Activated CD8-positive, alpha-beta memory T cell treated with anti-CD3 and anti-CD28 coated beads for 48 hours (primary cell): ENCODE measurements around the gene ATP13A4.

Experiments used
- DNase-seq, 3 experiments: peaks; one replicate each; pipeline ENCODE4 v3.0.0-alpha.2; 2020; ENCODE audit warnings: low read depth in 2 of 3, low spot score in 2 of 3

ATP13A4 gene

DNA sequence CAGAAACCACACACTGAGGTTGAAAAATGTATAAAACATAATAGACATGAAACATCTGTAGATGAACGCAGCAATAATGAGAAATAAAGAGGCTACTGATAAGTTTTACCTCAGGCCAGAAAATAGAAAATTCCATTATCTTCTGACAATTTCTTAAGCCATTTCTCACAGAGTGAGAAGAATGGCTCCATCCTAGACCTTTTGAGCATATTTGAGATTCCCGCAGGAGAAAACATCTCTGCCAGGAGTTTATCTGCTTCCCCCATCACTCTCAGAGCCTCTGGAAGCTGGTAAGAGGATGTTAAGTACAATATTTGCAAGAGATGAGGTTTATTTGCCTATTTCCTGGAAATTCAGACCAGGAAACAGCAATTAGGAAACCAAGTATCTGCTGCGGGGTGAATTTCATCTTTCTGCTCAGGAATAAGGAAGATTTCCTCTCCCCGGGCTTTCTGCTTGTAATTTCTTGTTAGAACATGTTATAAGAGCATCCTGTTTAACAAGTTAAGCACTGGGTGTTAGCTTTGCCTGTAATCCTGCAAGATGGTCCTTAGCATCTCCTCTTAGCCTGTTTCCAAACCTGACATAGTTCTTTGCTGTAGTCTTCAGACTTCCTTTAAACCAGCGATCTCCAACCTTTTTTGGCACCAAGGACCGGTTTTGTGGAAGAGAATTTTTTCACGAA is 54.8 kb downstream of the ATP13A4 start:
- DNase-seq = no peak

DNA sequence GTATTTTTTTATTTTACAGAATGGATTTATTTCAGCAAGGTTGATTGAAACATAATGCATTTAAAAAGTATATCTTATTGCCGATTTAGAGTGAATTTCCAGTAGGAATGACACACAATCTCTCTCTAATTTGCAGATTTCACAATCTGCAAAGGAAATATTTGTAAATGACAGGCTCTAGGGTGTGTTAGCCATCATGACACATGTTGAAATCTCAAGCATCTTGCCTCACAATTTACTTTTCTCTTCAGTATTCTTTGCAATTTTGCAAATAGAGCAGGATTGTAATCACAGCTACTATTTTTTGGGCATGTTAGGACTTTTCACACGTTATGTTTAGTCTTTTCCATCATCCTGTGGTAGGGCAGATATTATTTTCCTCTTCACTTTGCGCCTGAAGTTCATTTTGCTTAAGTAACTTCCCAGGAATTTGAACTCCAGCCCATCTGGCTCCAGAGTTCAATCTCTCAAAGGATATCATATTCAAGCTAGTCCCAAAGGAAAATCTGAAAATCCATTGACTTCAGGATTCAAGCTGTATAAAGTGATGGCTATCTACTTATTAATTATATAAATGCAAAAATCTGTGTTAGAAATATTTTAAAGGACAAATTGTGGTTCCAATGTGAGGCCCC is 55.4 kb downstream of the ATP13A4 start:
- no peak for DNase-seq

DNA sequence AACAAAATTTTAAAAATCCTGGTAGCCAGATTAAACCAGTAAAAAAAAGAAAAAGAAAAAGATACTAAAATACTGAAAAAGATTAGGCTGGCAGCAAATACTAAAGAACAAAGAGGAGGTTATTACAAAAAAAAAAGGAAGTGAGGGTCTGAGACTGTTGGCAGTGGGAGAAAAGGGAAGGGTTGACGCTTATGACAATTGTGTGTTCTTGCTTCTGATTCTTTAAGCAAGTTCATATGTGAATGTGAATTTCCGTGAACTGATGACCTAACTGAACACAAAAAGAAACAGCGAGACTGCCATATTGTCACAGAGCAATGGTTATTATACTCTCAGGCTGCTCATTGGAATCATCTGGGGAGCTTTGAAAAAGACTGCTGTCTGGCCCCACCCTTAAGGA is 56.5 kb downstream of the ATP13A4 start:
- DNase-seq = no peak

DNA sequence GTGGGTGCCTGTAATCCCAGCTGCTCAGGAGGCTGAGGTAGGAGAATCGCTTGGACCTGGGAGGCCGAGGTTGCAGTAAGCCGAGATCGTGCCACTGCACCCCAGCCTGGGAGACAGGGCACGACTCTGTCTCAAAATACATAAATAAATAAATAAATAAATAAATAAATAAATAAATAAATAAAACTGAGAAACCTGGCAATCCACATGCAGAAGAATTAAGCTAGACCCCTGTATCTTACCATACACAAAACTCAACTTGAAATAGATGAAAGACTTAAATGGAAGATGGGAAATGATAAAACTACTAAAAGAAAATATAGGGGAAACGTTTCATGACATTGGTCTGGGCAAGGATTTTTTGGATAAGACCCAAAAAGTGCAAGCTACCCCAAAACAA is 58.0 kb downstream of the ATP13A4 start:
- DNase-seq = no peak

GRCh38 chr3:193491026-193491425 is 63.7 kb downstream of the ATP13A4 start:
- no peak for DNase-seq

- DNase-seq = no peak
Measured at GRCh38 chr3:193490580-193490979, 64.1 kb downstream of the ATP13A4 start.

DNA sequence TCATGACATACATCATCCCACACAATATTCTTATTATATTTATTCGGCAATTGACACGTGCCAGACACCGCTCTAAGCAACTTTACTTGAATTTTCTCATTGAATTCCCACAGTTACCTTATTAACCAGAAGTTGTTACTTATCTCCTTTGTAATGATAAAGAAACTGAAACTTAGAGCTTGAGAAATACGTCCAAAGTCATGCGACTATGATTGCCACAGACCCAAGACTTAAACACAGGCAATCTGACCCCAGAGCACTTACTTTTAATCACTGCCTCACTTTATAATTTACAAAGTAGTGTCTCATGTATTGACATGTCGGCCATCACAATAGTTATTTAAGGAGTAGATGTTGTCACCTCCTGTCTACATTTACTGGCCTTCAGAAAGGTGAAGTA is 64.7 kb downstream of the ATP13A4 start:
- no peak for DNase-seq

- no peak for DNase-seq
Measured at GRCh38 chr3:193488741-193489140, 66.0 kb downstream of the ATP13A4 start.

GRCh38 chr3:193483988-193484539 is 70.6 kb downstream of the ATP13A4 start:
- no peak for DNase-seq

- no peak for DNase-seq
Measured at GRCh38 chr3:193481436-193481835, 73.3 kb downstream of the ATP13A4 start.

DNA sequence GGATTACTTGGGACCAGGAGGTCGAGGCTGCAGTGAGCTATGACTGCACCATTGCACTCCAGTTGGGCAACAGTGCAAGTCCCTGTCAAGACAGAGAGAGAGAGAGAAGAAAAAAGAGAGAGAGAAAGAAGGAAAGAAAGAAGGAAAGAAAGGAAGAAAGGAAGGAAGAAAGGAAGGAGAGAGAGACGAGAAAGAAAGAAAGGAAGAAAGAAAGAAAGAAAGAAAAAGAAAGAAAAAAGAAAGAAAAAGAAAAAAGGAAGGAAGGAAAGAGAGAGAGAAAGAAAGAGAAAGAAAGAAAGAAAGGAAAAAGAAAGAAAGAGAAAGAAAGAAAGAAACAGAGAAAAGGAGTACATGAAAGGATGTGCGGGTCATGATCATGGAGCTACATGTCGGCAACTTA is 80.2 kb downstream of the ATP13A4 start:
- DNase-seq = no peak

GRCh38 chr3:193470710-193471109 is 84.0 kb downstream of the ATP13A4 start:
- DNase-seq = no peak

GRCh38 chr3:193465992-193466608 is 88.6 kb downstream of the ATP13A4 start:
- no peak for DNase-seq

- DNase-seq = no peak
Measured at GRCh38 chr3:193464889-193465288, 89.8 kb downstream of the ATP13A4 start.

DNA sequence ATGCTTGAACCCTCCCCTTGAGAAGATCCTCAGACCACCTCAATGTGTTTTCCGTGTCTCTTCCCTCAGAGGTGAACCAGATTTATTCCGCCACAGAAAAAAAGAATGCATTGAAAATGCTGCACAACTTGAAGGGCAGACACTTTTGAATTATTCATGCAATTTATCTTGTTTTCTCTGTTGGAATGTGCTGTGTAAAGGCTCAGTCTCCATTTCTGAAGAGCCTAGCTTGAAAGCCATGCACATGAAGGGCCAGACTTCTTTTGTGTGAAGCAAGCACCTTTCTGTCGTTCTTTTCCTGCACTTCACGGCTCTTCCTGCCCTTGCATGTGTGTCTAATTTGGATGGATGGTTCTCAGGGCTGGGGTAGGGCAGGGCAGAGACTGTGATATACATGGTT is 97.2 kb downstream of the ATP13A4 start:
- no peak for DNase-seq

DNA sequence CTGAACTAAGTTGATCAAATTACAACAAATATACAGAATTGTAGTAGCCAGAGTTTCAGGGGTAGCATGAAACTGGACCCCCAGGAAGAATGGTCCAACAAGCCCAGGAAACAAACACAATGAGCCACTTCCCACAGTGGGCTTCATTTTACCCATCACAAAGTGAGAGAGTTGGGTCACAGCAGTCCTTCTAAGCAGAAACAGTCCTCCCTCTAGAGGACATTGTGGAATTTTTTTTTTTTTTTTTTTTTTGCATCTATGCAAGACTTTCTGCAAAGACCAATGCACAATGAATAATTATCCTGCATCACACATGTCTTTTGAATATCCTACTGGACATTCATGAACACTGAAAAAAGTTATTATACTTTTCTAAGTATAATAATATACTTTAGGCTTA is 102.4 kb downstream of the ATP13A4 start:
- no peak for DNase-seq

- no peak for DNase-seq
Measured at GRCh38 chr3:193451902-193452301, 102.8 kb downstream of the ATP13A4 start.

- DNase-seq = no peak
Measured at GRCh38 chr3:193446965-193447602, 107.6 kb downstream of the ATP13A4 start.

- DNase-seq = no peak
Measured at GRCh38 chr3:193439423-193439822, 115.3 kb downstream of the ATP13A4 start.

GRCh38 chr3:193418576-193419373 is 135.9 kb downstream of the ATP13A4 start:
- no peak for DNase-seq

DNA sequence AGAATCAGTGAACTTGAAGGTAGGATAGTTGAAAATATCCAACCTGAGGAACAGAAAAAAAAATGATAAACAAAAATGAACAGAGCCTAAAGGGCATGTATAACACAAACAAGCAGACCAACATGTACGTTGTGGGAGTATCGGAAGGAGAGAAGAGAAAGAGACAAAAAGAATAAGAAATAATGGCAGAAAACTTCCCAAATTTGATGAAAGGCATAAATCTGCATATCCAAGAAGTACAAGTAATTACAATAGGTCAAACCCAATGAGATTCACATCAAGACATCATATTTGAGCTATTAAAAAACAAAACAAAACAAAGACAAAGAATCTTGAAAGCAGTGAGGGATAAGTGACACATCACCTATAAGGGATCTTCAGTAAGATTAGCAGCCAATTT is 138.1 kb downstream of the ATP13A4 start:
- no peak for DNase-seq
